Kidney epithelial cell (primary cell): Measurements from ENCODE around the gene DNAJB12. TPM values are rescaled to one million over a fixed set of nuclear protein-coding genes. Genes with fewer than 3 reads are reported as not detected.

ENCODE experiments used
- DNase-seq: peaks from one replicate; pipeline ENCODE4 v3.0.0-alpha.2; 2010; ENCODE audit warnings: low read depth
- H3K27me3 ChIP-seq: 2 replicates; pipeline ENCODE4 v1.6.0; 2011; ENCODE audit warnings: low read length; ENCODE audit not compliant: control insufficient read depth, insufficient read depth
- H3K36me3 ChIP-seq: 2 replicates; pipeline ENCODE4 v1.5.1; 2011; ENCODE audit warnings: low read length; ENCODE audit not compliant: control insufficient read depth, insufficient read depth
- H3K4me3 ChIP-seq: 2 replicates; pipeline ENCODE4 v1.5.1; 2011; ENCODE audit warnings: low read depth, mild to moderate bottlenecking, control low read depth, low read length
- CTCF ChIP-seq: IDR thresholded peaks from 2 replicates; pipeline ENCODE4 v1.5.1; 2011; ENCODE audit warnings: mild to moderate bottlenecking, moderate library complexity, low read length, control low read depth, inconsistent platforms; ENCODE audit not compliant: insufficient read depth, poor library complexity, severe bottlenecking
- total RNA-seq: library from RNA; depleted of rRNA; stranded (reverse); fragments of >200 nt; gene quantifications from 2 replicates; pipeline ENCODE4 v1.2.3, GENCODE V29; 2015

The DNAJB12 gene
- total RNA-seq, 1 donor from 2014 or later = 34.4 TPM

DNA sequence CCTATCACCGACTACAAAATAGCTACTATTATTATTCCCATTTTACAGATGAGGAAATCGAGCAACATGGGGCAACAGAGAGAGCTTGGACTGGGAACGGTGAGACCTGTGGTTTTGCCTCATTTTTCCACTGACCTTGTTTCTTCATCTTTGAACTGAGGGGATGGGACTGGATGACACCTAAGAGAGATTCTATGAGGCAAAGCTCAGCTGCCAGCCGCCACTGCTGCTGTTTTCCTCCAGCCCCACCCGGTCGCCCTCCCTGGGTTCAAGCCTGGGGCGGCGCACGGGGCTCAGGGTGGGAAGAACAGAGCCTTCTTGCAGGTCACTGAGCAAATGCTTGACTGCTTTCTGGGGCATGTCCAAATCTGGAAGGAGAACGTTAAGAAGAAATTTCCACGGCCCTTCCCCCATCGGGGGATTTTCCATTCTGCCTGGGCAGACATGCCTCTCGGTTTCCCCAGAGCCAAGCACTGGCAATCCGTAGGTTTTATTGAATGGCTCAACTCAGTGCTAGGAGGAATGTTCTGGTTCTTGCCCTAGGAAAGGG, 68.7 kb downstream of the DNAJB12 start:
- DNase-seq = no peak
- no peak for TF ChIP-seq CTCF
- no peaks in the 10 kb centered on the region for H3K36me3 ChIP-seq
- no peak overlapping the region for H3K4me3 ChIP-seq
- H3K27me3 ChIP-seq = no peaks in the 10 kb centered on the region

DNA sequence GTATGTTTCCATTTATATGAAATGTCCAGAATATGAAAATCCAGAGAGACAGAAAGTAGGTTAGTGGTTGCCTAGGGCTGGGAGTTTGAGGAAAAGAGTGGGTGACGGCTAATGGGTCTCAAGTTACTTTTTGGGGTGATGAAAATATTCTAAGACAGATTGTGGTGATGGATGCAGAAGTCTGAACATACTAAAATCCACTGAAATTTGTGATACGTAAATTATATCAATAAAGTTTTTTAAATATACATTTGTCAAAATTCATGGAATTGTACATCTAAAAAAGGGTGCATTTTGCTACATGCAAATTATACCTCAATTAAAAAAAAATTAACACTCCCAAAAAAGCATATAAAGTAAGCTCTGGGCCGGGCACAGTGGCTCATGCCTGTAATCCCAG, 71.6 kb downstream of the DNAJB12 start:
- Histone ChIP-seq H3K36me3 (no peaks in the 10 kb centered on the region), H3K27me3 (no peaks in the 10 kb centered on the region), H3K4me3 (no peak overlapping the region)
- no peak for DNase-seq
- no peak for TF ChIP-seq CTCF

Other genes with a start within 250 kb of the DNAJB12 start
- 105 and 136 TPM in 2 replicates for gene ANAPC16, start 138.9 kb downstream of the DNAJB12 start, total RNA-seq
- gene ASCC1, start 138.6 kb downstream of the DNAJB12 start, total RNA-seq = 30.7 and 38.6 TPM in 2 replicates
- gene DDIT4, start 81.0 kb downstream of the DNAJB12 start, total RNA-seq = 278 and 280 TPM in 2 replicates